SK-N-SH treated with all-trans-retinoic acid at 6 μM for 48 hours (cell line): Measurements from ENCODE around the gene ALMS1.
"Not testable (repeated sequence)": the region's sequence is repeated elsewhere in the genome, so short reads cannot be mapped to it uniquely, and the experiment has no call there.

ENCODE experiments used
- ARNTL ChIP-seq: fragments of 450-650 bp; formaldehyde crosslinking; IDR thresholded peaks from 2 replicates; pipeline ENCODE4 v1.5.0; 2020; ENCODE audit warnings: low read depth, mild to moderate bottlenecking, moderate library complexity, borderline replicate concordance
- ISL1 ChIP-seq: fragments of 250-450 bp; sonication (Bioruptor Pico); IDR thresholded peaks from 2 replicates; pipeline ENCODE4 v2.1.2; 2022; ENCODE audit warnings: mild to moderate bottlenecking, moderate library complexity
- OSR1 ChIP-seq: fragments of 250-450 bp; sonication (Bioruptor Pico); IDR thresholded peaks from 2 replicates; pipeline ENCODE4 v1.8.0; 2022; ENCODE audit warnings: moderate library complexity, mild to moderate bottlenecking, inconsistent platforms
- TCF4 ChIP-seq: fragments of 250-450 bp; sonication (Bioruptor Pico); IDR thresholded peaks from 2 replicates; pipeline ENCODE4 v1.8.0; 2021; ENCODE audit warnings: mild to moderate bottlenecking, moderate library complexity, borderline replicate concordance
- TOX ChIP-seq: fragments of 250-450 bp; sonication (Bioruptor Pico); IDR thresholded peaks from 2 replicates; pipeline ENCODE4 v1.8.0; 2021; ENCODE audit warnings: mild to moderate bottlenecking, moderate library complexity, borderline replicate concordance
- ZC3H10 ChIP-seq: fragments of 250-450 bp; sonication (Bioruptor Pico); IDR thresholded peaks from 2 replicates; pipeline ENCODE4 v1.5.1; 2021; ENCODE audit warnings: mild to moderate bottlenecking, moderate library complexity
- ZFP3 ChIP-seq: fragments of 250-450 bp; sonication (Bioruptor Pico); IDR thresholded peaks from 2 replicates; pipeline ENCODE4 v1.5.0; 2020; ENCODE audit warnings: mild to moderate bottlenecking, moderate library complexity
- ZNF565 ChIP-seq: fragments of 450-650 bp; formaldehyde crosslinking; conservative IDR thresholded peaks from 2 replicates; pipeline ENCODE4 v1.5.0; 2020; ENCODE audit warnings: low read depth, mild to moderate bottlenecking, moderate library complexity
- ZNF70 ChIP-seq: fragments of 450-650 bp; formaldehyde crosslinking; IDR thresholded peaks from 2 replicates; pipeline ENCODE4 v1.5.0; 2020; ENCODE audit warnings: mild to moderate bottlenecking, moderate library complexity
- TF ChIP-seq, protein P1 (sequence below): fragments of 250-450 bp; sonication (Bioruptor Pico); IDR thresholded peaks from 2 replicates; pipeline ENCODE4 v1.8.0; 2020; ENCODE audit warnings: mild to moderate bottlenecking, moderate library complexity, borderline replicate concordance
- TF ChIP-seq, protein P2 (sequence below): fragments of 250-450 bp; sonication (Bioruptor Pico); IDR thresholded peaks from 2 replicates; pipeline ENCODE4 v1.8.0; 2021; ENCODE audit warnings: low read depth, mild to moderate bottlenecking, moderate library complexity, borderline replicate concordance
- TF ChIP-seq, protein P3 (sequence below): fragments of 250-450 bp; sonication (Bioruptor Pico); IDR thresholded peaks from 2 replicates; pipeline ENCODE4 v1.5.1; 2020; ENCODE audit warnings: low read depth, mild to moderate bottlenecking, moderate library complexity
- TF ChIP-seq, protein P4 (sequence below): fragments of 250-450 bp; sonication (Bioruptor Pico); IDR thresholded peaks from 2 replicates; pipeline ENCODE4 v1.5.0; 2020; ENCODE audit warnings: mild to moderate bottlenecking, moderate library complexity

DNA sequence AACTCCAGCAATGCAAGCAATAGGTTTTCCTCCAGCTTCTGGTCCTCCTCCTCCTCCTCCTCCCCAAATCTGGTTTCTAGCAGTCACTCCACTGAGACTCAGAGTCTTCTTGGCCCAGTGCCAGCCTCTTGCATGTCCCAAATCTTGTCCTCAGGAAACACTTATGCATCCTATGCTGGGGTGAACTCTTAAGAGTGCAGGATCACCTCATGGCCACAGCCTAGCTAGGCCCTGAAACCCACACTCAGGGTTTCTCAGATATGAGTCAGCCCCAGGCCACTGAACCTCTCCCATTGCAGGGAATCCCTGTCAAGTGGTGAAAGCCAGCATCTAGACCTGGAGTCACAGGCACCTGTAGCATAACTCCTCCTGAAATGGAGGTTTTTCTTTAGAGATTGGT lies 238.4 kb downstream of the ALMS1 start:
- not testable (repeated sequence) for TF ChIP-seq ISL1 (CRISPR knock-in tag); ZFP3; ZNF565 (CRISPR knock-in tag); TOX; ARNTL (CRISPR knock-in tag); ZNF70 (CRISPR knock-in tag); OSR1 (CRISPR knock-in tag); ZC3H10 (CRISPR knock-in tag); TCF4
- TF ChIP-seq, protein P1, sequence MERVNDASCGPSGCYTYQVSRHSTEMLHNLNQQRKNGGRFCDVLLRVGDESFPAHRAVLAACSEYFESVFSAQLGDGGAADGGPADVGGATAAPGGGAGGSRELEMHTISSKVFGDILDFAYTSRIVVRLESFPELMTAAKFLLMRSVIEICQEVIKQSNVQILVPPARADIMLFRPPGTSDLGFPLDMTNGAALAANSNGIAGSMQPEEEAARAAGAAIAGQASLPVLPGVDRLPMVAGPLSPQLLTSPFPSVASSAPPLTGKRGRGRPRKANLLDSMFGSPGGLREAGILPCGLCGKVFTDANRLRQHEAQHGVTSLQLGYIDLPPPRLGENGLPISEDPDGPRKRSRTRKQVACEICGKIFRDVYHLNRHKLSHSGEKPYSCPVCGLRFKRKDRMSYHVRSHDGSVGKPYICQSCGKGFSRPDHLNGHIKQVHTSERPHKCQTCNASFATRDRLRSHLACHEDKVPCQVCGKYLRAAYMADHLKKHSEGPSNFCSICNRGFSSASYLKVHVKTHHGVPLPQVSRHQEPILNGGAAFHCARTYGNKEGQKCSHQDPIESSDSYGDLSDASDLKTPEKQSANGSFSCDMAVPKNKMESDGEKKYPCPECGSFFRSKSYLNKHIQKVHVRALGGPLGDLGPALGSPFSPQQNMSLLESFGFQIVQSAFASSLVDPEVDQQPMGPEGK (CRISPR knock-in tag): not testable (repeated sequence)
- TF ChIP-seq, protein P2, sequence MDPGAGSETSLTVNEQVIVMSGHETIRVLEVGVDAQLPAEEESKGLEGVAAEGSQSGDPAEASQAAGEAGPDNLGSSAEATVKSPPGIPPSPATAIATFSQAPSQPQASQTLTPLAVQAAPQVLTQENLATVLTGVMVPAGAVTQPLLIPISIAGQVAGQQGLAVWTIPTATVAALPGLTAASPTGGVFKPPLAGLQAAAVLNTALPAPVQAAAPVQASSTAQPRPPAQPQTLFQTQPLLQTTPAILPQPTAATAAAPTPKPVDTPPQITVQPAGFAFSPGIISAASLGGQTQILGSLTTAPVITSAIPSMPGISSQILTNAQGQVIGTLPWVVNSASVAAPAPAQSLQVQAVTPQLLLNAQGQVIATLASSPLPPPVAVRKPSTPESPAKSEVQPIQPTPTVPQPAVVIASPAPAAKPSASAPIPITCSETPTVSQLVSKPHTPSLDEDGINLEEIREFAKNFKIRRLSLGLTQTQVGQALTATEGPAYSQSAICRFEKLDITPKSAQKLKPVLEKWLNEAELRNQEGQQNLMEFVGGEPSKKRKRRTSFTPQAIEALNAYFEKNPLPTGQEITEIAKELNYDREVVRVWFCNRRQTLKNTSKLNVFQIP (CRISPR knock-in tag): not testable (repeated sequence)
- TF ChIP-seq, protein P3, sequence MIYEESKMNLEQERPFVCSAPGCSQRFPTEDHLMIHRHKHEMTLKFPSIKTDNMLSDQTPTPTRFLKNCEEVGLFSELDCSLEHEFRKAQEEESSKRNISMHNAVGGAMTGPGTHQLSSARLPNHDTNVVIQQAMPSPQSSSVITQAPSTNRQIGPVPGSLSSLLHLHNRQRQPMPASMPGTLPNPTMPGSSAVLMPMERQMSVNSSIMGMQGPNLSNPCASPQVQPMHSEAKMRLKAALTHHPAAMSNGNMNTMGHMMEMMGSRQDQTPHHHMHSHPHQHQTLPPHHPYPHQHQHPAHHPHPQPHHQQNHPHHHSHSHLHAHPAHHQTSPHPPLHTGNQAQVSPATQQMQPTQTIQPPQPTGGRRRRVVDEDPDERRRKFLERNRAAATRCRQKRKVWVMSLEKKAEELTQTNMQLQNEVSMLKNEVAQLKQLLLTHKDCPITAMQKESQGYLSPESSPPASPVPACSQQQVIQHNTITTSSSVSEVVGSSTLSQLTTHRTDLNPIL (CRISPR knock-in tag): not testable (repeated sequence)
- TF ChIP-seq, protein P4, sequence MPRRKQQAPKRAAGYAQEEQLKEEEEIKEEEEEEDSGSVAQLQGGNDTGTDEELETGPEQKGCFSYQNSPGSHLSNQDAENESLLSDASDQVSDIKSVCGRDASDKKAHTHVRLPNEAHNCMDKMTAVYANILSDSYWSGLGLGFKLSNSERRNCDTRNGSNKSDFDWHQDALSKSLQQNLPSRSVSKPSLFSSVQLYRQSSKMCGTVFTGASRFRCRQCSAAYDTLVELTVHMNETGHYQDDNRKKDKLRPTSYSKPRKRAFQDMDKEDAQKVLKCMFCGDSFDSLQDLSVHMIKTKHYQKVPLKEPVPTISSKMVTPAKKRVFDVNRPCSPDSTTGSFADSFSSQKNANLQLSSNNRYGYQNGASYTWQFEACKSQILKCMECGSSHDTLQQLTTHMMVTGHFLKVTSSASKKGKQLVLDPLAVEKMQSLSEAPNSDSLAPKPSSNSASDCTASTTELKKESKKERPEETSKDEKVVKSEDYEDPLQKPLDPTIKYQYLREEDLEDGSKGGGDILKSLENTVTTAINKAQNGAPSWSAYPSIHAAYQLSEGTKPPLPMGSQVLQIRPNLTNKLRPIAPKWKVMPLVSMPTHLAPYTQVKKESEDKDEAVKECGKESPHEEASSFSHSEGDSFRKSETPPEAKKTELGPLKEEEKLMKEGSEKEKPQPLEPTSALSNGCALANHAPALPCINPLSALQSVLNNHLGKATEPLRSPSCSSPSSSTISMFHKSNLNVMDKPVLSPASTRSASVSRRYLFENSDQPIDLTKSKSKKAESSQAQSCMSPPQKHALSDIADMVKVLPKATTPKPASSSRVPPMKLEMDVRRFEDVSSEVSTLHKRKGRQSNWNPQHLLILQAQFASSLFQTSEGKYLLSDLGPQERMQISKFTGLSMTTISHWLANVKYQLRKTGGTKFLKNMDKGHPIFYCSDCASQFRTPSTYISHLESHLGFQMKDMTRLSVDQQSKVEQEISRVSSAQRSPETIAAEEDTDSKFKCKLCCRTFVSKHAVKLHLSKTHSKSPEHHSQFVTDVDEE (CRISPR knock-in tag): not testable (repeated sequence)
